LNCaP clone FGC (cell line): Measurements from ENCODE around the gene GFPT1.
A peak's percentile ranks its signal among the peaks of the same experiment; 100 is the strongest.

Source experiments
- DNase-seq: peaks from one replicate; pipeline ENCODE4 v3.0.0-alpha.2; 2011; ENCODE audit warnings: low read depth
- H3K4me3 ChIP-seq: 2 replicates; pipeline ENCODE4 v1.5.1; 2011; ENCODE audit warnings: mild to moderate bottlenecking, low read depth, low read length, control low read depth
- TF ChIP-seq, protein P1 (sequence below): IDR thresholded peaks from 2 replicates; pipeline ENCODE4 v1.5.1; 2012; ENCODE audit warnings: mild to moderate bottlenecking; ENCODE audit not compliant: control insufficient read depth, insufficient read depth; ENCODE audit errors: extremely low read depth

GFPT1 gene

DNA sequence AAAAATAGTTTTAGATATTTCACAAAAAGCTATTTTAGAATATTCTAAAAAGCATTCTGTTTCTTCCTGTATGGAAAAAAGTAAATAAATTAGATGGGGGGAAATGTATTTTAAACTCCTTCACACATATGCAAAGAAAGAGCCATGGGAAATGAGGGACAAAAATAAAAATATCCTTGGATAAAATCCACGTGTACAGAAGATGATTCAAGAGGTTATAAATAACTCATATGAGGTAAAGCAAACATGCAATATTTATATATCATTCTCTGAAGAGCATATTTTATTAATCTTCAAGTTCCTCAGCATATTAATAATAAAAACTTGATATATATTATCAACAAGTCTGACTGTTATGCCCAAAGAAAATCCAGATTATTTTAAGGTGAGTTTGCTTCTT lies 8.8 kb upstream of the GFPT1 start:
- no peak overlapping the region for H3K4me3 ChIP-seq
- no peak for DNase-seq
- TF ChIP-seq, protein P1, sequence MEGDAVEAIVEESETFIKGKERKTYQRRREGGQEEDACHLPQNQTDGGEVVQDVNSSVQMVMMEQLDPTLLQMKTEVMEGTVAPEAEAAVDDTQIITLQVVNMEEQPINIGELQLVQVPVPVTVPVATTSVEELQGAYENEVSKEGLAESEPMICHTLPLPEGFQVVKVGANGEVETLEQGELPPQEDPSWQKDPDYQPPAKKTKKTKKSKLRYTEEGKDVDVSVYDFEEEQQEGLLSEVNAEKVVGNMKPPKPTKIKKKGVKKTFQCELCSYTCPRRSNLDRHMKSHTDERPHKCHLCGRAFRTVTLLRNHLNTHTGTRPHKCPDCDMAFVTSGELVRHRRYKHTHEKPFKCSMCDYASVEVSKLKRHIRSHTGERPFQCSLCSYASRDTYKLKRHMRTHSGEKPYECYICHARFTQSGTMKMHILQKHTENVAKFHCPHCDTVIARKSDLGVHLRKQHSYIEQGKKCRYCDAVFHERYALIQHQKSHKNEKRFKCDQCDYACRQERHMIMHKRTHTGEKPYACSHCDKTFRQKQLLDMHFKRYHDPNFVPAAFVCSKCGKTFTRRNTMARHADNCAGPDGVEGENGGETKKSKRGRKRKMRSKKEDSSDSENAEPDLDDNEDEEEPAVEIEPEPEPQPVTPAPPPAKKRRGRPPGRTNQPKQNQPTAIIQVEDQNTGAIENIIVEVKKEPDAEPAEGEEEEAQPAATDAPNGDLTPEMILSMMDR = no peak

DNA sequence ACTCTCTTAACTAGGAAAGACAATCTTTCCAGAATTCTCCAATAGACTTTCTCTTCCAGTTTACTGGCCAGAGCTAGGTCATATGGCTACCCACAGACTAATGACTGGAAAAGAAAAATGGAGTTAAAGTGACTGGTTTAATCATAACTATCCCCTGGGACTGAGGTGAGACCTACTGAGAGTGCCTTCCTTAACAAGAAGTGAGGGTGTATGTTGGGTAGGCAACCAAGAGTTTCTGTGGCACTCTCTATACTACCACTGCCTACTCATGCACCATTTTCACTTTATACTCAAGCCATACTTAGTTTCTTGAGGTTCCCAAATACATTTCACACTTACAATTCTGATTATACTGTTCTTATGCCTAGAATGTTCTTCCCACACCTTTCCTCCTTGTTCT lies 6.9 kb upstream of the GFPT1 start:
- no peak for DNase-seq
- TF ChIP-seq, protein P1 = no peak

GRCh38 chr2:69390471-69390870 lies 3.4 kb upstream of the GFPT1 start:
- DNase-seq = no peak
- TF ChIP-seq, protein P1 = no peak
- H3K4me3 ChIP-seq = no peak overlapping the region

More for the DNA sequence above, 6.9 kb upstream of the GFPT1 start:
- H3K4me3 ChIP-seq = no peak overlapping the region

- H3K4me3 ChIP-seq = no peak overlapping the region
- TF ChIP-seq, protein P1 = no peak
- no peak for DNase-seq
These were observed 3.0 kb upstream of the GFPT1 start for GRCh38 chr2:69390001-69390400.

DNA sequence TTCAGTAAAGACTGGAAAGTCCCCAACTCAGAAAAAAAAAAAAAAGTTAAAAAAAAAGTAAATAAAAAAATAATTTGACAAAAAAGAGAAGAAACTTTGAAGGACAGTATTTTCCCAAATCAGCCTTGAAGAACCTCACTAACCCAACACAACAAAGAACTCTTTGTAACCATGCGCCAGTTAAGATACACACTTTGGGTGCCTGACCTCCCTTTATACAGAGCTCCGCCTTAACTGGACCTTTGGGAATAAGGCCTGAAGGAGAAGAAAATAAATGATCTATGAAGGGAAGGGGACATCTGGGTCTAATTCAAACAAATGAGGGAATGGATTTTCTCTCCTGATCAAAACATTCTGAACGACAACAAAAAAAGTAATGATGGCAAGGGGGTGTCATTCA lies 2.2 kb upstream of the GFPT1 start:
- no peak for DNase-seq
- H3K4me3 ChIP-seq = no peak overlapping the region
- TF ChIP-seq, protein P1 = no peak

- DNase-seq = no peak
- TF ChIP-seq, protein P1 = no peak
- peak overlapping the region; percentile 46 for H3K4me3 ChIP-seq
These were observed 899 bp upstream of the GFPT1 start for GRCh38 chr2:69387770-69388481.

DNA sequence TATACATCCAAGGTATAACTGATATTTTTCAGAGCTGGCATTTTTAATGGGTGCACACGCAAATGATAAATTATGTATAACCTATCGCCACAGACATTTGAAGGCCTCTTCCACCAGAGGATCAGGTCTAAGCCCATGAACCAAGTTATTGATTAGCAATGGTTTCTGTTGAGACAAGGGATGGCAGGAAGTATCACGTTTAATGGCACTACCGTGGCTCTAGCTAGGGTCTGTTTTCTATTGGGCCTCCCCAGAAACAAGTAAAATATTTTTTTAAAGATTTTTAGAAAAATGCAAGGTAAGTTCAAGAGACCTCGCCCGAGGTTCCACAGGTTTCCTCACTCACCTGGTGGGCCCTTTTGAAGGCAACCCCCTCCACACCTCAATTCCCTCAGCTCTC lies 667 bp downstream of the GFPT1 start:
- TF ChIP-seq, protein P1 = no peak
- DNase-seq = no peak
- H3K4me3 ChIP-seq = peak overlapping the region; percentile 69
